Mesendoderm (in vitro differentiated cells): ENCODE data around the gene RIIAD1.

Experiments
- DNase-seq: peaks from one replicate; pipeline ENCODE4 v3.0.0; 2013
- H2AK5ac ChIP-seq: 2 replicates; pipeline ENCODE4 v1.6.1; 2013; ENCODE audit warnings: low read length, inconsistent platforms
- H2BK120ac ChIP-seq: 2 replicates; pipeline ENCODE4 v1.6.1; 2013; ENCODE audit warnings: low read depth, mild to moderate bottlenecking, low read length, moderate library complexity, mixed read lengths
- H2BK15ac ChIP-seq: replicated peaks from 2 replicates; pipeline ENCODE4 v1.6.1; 2013; ENCODE audit warnings: low read depth, mild to moderate bottlenecking, moderate library complexity
- H2BK5ac ChIP-seq: 2 replicates; pipeline ENCODE4 v1.6.1; 2013; ENCODE audit warnings: low read length, inconsistent platforms
- H3K18ac ChIP-seq: 2 replicates; pipeline ENCODE4 v1.6.1; 2013; ENCODE audit warnings: mild to moderate bottlenecking, low read length, mixed read lengths
- H3K23ac ChIP-seq: one replicate; pipeline ENCODE4 v1.6.1; 2013; ENCODE audit warnings: low read length
- H3K27ac ChIP-seq: 2 replicates; pipeline ENCODE4 v1.5.1; 2013; ENCODE audit warnings: low read depth, mild to moderate bottlenecking, inconsistent platforms, low read length, moderate library complexity
- H3K27me3 ChIP-seq: 2 replicates; pipeline ENCODE4 v1.6.1; 2013; ENCODE audit warnings: low read length, control low read depth, mild to moderate bottlenecking, inconsistent platforms; ENCODE audit not compliant: insufficient read depth, poor library complexity
- H3K36me3 ChIP-seq: 2 replicates; pipeline ENCODE4 v1.6.1; 2013; ENCODE audit warnings: low read length, inconsistent platforms; ENCODE audit not compliant: control insufficient read depth, insufficient read depth
- H3K4ac ChIP-seq: one replicate; pipeline ENCODE4 v1.6.1; 2013; ENCODE audit warnings: low read depth, mild to moderate bottlenecking, low read length, moderate library complexity
- H3K4me1 ChIP-seq: 2 replicates; pipeline ENCODE4 v1.6.1; 2013; ENCODE audit warnings: low read depth, low read length, inconsistent platforms; ENCODE audit not compliant: control insufficient read depth
- H3K4me2 ChIP-seq: 2 replicates; pipeline ENCODE4 v1.6.1; 2013; ENCODE audit warnings: low read length
- H3K4me3 ChIP-seq: 2 replicates; pipeline ENCODE4 v1.5.1; 2013; ENCODE audit warnings: mild to moderate bottlenecking, low read length
- H3K56ac ChIP-seq: one replicate; pipeline ENCODE4 v1.6.1; 2013; ENCODE audit warnings: low read length
- H3K79me1 ChIP-seq: 2 replicates; pipeline ENCODE4 v1.6.1; 2013; ENCODE audit warnings: low read length, inconsistent platforms
- H3K79me2 ChIP-seq: 2 replicates; pipeline ENCODE4 v1.6.1; 2013; ENCODE audit warnings: mild to moderate bottlenecking, low read length; ENCODE audit not compliant: control insufficient read depth, insufficient read depth
- H3K9ac ChIP-seq: 2 replicates; pipeline ENCODE4 v1.6.1; 2013; ENCODE audit warnings: low read length, inconsistent platforms
- H4K5ac ChIP-seq: one replicate; pipeline ENCODE4 v1.6.1; 2013; ENCODE audit warnings: low read length
- H4K8ac ChIP-seq: one replicate; pipeline ENCODE4 v1.6.1; 2013; ENCODE audit warnings: low read depth, mild to moderate bottlenecking, control low read depth, low read length, moderate library complexity
- WGBS: extraction: QIAGEN DNeasy Blood & Tissue Kit; methylation state at CpG from one replicate; pipeline ENCODE4 v1.1.7; 2013; ENCODE audit warnings: low lambda C conversion rate, missing lambda C conversion rate; ENCODE audit not compliant: insufficient coverage; ENCODE audit errors: extremely low coverage; 5-methylcytosine and 5-hydroxymethylcytosine counted together

RIIAD1 gene

DNA sequence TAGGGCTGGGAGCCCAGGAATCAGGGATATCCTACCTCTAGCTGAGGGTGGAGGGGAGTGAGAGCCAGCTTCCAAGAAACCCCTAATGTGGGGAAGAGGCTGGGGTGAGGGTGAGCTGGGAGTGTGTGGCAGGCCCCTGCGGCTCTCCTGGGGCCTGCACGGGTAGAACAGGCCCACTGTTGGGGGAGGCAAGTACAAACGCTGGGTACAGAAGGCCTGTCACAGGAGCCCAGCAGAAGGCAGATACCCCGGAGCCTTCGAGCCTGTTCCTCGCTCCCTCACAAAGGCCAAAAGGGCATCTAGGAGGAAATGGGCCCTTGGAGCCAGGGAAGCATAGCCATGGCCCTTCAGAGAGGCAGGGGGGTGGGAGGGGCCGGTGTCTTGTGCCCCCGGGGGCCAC lies 18.4 kb upstream of the RIIAD1 start:
- DNase-seq = no peak
- H2BK15ac ChIP-seq = no peak overlapping the region
- H3K4me2 ChIP-seq = no peak overlapping the region
- no CpG with 5 or more reads among the region's 8 CpGs for WGBS
- no peak overlapping the region for H3K56ac ChIP-seq
- no peaks in the 10 kb centered on the region for H3K79me1 ChIP-seq
- no peak overlapping the region for H3K4ac ChIP-seq
- no peak overlapping the region for H2BK120ac ChIP-seq
- H4K5ac ChIP-seq = no peak overlapping the region
- no peak overlapping the region for H3K9ac ChIP-seq
- H3K27ac ChIP-seq = no peak overlapping the region
- H3K4me1 ChIP-seq = no peaks in the 10 kb centered on the region
- no peak overlapping the region for H2BK5ac ChIP-seq
- H3K23ac ChIP-seq = no peak overlapping the region
- no peak overlapping the region for H3K18ac ChIP-seq
- peaks cover 2% of the 10 kb centered on the region for H3K36me3 ChIP-seq
- H3K4me3 ChIP-seq = no peak overlapping the region
- no peak overlapping the region for H4K8ac ChIP-seq
- H3K79me2 ChIP-seq = no peaks in the 10 kb centered on the region
- H3K27me3 ChIP-seq = no peaks in the 10 kb centered on the region
- H2AK5ac ChIP-seq = no peak overlapping the region

DNA sequence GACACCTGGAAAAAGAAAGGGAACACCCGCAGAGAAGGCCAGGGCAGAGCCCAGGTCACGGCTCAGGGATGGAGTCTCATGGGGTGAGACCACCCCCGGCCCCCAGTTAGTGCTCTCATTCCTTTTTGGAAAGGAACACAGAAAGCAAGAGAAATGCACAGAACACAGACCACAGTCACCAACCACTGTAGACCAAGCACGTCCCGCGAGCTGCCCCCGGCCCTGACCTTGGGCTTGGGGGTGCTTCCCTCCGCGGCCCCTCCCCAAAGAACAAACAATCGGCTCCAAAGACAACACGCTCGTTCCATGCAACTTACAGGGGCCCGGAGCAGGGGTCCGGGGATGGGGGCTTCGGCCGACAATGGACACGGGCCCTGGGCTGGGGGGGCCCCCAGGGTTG lies 17.5 kb upstream of the RIIAD1 start:
- Histone ChIP-seq H3K27me3 (no peaks in the 10 kb centered on the region), H3K4me2 (no peak overlapping the region), H2BK120ac (no peak overlapping the region), H2BK5ac (no peak overlapping the region), H3K9ac (no peak overlapping the region), H4K5ac (no peak overlapping the region), H3K56ac (no peak overlapping the region), H4K8ac (no peak overlapping the region), H3K27ac (no peak overlapping the region), H3K23ac (no peak overlapping the region), H3K4me3 (no peak overlapping the region), H2AK5ac (no peak overlapping the region), H3K4me1 (no peaks in the 10 kb centered on the region), H2BK15ac (no peak overlapping the region), H3K4ac (no peak overlapping the region), H3K18ac (no peak overlapping the region), H3K36me3 (peaks cover 2% of the 10 kb centered on the region), H3K79me2 (no peaks in the 10 kb centered on the region), H3K79me1 (no peaks in the 10 kb centered on the region)
- DNase-seq = no peak
- no CpG with 5 or more reads among the region's 17 CpGs for WGBS

DNA sequence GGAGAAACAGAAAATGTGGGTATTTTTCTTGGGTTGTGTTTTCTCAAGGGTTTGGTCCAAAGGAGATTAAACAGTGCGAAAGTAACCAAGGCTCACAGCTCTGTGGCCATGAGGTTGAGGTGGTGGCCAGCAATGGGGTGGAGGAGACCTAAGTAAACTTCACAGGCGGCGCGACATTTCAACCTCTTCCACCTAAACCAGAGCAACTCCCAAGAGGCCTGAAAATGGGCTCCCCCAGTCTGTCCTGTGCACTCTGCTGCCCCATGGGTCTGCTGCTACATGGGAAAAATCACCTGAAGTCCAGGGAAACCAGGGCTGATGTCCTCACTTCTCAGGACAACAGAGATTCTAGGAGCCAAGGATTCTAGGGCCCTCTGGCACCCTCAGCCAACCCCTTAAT lies 17.1 kb upstream of the RIIAD1 start:
- Histone ChIP-seq H2BK120ac (no peak overlapping the region), H2BK5ac (no peak overlapping the region), H3K79me1 (no peaks in the 10 kb centered on the region), H3K9ac (no peak overlapping the region), H3K23ac (no peak overlapping the region), H3K4me1 (no peaks in the 10 kb centered on the region), H3K56ac (no peak overlapping the region), H4K8ac (no peak overlapping the region), H3K27me3 (no peaks in the 10 kb centered on the region), H2BK15ac (no peak overlapping the region), H3K79me2 (no peaks in the 10 kb centered on the region), H4K5ac (no peak overlapping the region), H3K4me3 (no peak overlapping the region), H3K27ac (no peak overlapping the region), H3K4ac (no peak overlapping the region), H3K18ac (no peak overlapping the region), H3K36me3 (peaks cover 2% of the 10 kb centered on the region), H3K4me2 (no peak overlapping the region), H2AK5ac (no peak overlapping the region)
- WGBS = no CpG with 5 or more reads among the region's 4 CpGs
- DNase-seq = no peak

DNA sequence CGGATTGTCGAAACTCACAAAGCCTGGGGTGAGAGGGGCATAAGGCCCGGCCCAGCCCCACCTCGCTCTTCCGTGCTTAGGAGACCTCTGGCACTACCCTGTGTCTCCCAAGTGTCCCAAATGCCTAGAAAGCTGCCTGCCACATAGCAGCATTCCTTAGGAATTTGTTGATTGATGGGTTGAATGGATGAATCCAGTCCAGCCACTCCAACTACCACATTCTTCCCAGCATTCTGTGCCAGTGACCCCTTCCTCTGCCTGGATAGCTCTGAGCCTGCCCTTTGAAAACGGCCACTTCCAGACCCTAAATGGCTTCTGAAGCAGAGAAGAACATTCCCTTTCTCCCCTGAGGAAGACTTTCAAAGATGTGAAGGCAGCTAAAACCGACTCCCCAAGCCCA lies 16.2 kb upstream of the RIIAD1 start:
- Histone ChIP-seq H4K8ac (no peak overlapping the region), H3K79me1 (no peaks in the 10 kb centered on the region), H3K4me1 (no peaks in the 10 kb centered on the region), H3K27ac (no peak overlapping the region), H3K4me2 (no peak overlapping the region), H2AK5ac (no peak overlapping the region), H2BK15ac (no peak overlapping the region), H3K56ac (no peak overlapping the region), H3K18ac (no peak overlapping the region), H2BK5ac (no peak overlapping the region), H3K27me3 (no peaks in the 10 kb centered on the region), H2BK120ac (no peak overlapping the region), H3K23ac (no peak overlapping the region), H3K79me2 (no peaks in the 10 kb centered on the region), H3K4me3 (no peak overlapping the region), H3K36me3 (peaks cover 2% of the 10 kb centered on the region), H4K5ac (no peak overlapping the region), H3K4ac (no peak overlapping the region), H3K9ac (no peak overlapping the region)
- no CpG with 5 or more reads among the region's 7 CpGs for WGBS
- no peak for DNase-seq

DNA sequence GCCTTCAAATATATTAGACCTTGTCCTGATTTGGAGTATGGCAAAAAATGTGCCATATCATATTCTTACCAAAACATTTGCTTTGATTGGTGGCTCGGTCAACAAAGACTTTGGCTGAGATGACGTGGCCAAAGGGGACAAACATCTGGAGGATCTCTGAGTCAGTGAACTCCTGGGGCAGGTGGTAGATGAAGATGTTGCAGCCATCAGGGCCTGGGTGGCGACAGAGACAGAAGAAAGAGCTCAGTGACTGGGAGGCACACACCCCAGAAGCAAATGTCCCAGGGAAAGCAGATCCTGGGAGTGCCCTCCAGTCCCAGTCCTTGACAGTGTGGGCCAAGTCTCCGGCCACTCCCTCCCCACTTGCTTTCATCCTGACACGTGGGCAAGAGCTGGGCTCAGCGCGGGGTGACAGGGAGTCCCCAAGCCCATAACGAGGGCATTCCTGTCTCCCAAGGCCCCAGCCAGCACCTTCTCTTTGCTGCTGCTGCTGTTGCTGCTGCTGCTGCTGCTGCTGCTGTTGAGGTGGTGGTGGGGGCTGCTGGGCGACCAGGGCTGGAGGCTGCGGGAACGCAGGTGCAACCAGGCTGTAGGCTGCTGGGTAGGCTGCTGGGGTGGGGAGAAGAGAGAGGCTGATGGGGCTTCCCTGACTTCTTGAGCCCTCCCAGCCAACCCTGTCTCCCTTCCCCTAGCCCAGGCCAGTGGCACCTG lies 15.4 kb upstream of the RIIAD1 start:
- Histone ChIP-seq H3K9ac (no peak overlapping the region), H2BK120ac (no peak overlapping the region), H2AK5ac (no peak overlapping the region), H3K23ac (no peak overlapping the region), H4K5ac (no peak overlapping the region), H3K4me1 (no peaks in the 10 kb centered on the region), H3K56ac (no peak overlapping the region), H3K4ac (no peak overlapping the region), H3K79me2 (no peaks in the 10 kb centered on the region), H3K4me2 (no peak overlapping the region), H3K27me3 (no peaks in the 10 kb centered on the region), H4K8ac (no peak overlapping the region), H2BK15ac (no peak overlapping the region), H3K18ac (no peak overlapping the region), H3K27ac (no peak overlapping the region), H3K36me3 (peaks cover 2% of the 10 kb centered on the region), H2BK5ac (no peak overlapping the region), H3K79me1 (no peaks in the 10 kb centered on the region), H3K4me3 (no peak overlapping the region)
- no peak for DNase-seq
- WGBS = no CpG with 5 or more reads among the region's 11 CpGs
